SU-DHL-6 (cell line): ENCODE measurements around the gene POMP.

ENCODE experiments used
- H2AFZ ChIP-seq: fragments of 200-600 bp; sonication (generic); 2 replicates; pipeline ENCODE4 v1.6.1; 2014; ENCODE audit warnings: low read depth, mild to moderate bottlenecking, moderate library complexity, mixed read lengths, antibody characterized with exemption, low read length; ENCODE audit not compliant: severe bottlenecking
- H3F3A ChIP-seq: fragments of 200-600 bp; shearing (Covaris generic); 2 replicates; pipeline ENCODE4 v1.6.0; 2016; ENCODE audit warnings: antibody characterized with exemption, mild to moderate bottlenecking; ENCODE audit not compliant: insufficient read depth
- H3K27ac ChIP-seq: fragments of 200-600 bp; sonication (generic); 2 replicates; pipeline ENCODE4 v1.5.1; 2016; ENCODE audit warnings: low read depth, mild to moderate bottlenecking, low read length, moderate library complexity, mixed read lengths
- H3K27me3 ChIP-seq: fragments of 200-600 bp; sonication (generic), shearing (Covaris generic); 2 replicates; pipeline ENCODE4 v1.6.0; 2014; ENCODE audit warnings: mild to moderate bottlenecking, low read length
- H3K36me3 ChIP-seq: fragments of 200-600 bp; sonication (generic); 2 replicates; pipeline ENCODE4 v1.6.1; 2014; ENCODE audit warnings: mild to moderate bottlenecking, low read length, mixed read lengths
- H3K4me2 ChIP-seq: fragments of 300-600, 200-600 bp; shearing (Covaris generic), sonication (generic); 2 replicates; pipeline ENCODE4 v1.6.0; 2014; ENCODE audit warnings: low read length, low read depth, mild to moderate bottlenecking; ENCODE audit not compliant: poor library complexity, severe bottlenecking
- H3K4me3 ChIP-seq: fragments of 200-600 bp; sonication (generic); 2 replicates; pipeline ENCODE4 v1.5.1; 2014; ENCODE audit warnings: antibody characterized with exemption, low read length, mild to moderate bottlenecking, mixed read lengths; ENCODE audit not compliant: insufficient read depth, poor library complexity, severe bottlenecking
- H3K79me2 ChIP-seq: fragments of 200-600 bp; sonication (generic); 2 replicates; pipeline ENCODE4 v1.6.1; 2014; ENCODE audit warnings: mild to moderate bottlenecking, low read length, moderate library complexity; ENCODE audit not compliant: insufficient read depth
- H3K9ac ChIP-seq: fragments of 200-600 bp; sonication (generic); 2 replicates; pipeline ENCODE4 v1.7.0; 2014; ENCODE audit warnings: mild to moderate bottlenecking, low read length
- H3K9me2 ChIP-seq: fragments of 200-600 bp; sonication (generic); replicated peaks from 2 replicates; pipeline ENCODE4 v1.6.1; 2014; ENCODE audit warnings: low read length; ENCODE audit not compliant: insufficient read depth
- H3K9me3 ChIP-seq: fragments of 200-600 bp; sonication (generic); 2 replicates; pipeline ENCODE4 v1.6.1; 2014; ENCODE audit warnings: low read length, mixed read lengths; ENCODE audit not compliant: insufficient read depth
- H4K20me1 ChIP-seq: fragments of 200-600 bp; sonication (generic); 2 replicates; pipeline ENCODE4 v1.6.1; 2014; ENCODE audit warnings: low read depth, mild to moderate bottlenecking, antibody characterized with exemption, low read length, moderate library complexity, mixed read lengths
- EZH2phosphoT487 ChIP-seq: fragments of 200-600 bp; sonication (generic), shearing (Covaris generic); conservative IDR thresholded peaks from 2 replicates; pipeline ENCODE4 v1.6.1; 2018; ENCODE audit warnings: mild to moderate bottlenecking, antibody characterized with exemption, low read length, moderate library complexity, mixed read lengths
- TF ChIP-seq, protein P1 (sequence below): fragments of 200-600 bp; sonication (generic); IDR thresholded peaks from one replicate; pipeline ENCODE4 v1.5.1; 2017; ENCODE audit warnings: antibody characterized with exemption, mild to moderate bottlenecking, low read length, moderate library complexity; ENCODE audit not compliant: insufficient read depth, poor library complexity, severe bottlenecking

The POMP gene

DNA sequence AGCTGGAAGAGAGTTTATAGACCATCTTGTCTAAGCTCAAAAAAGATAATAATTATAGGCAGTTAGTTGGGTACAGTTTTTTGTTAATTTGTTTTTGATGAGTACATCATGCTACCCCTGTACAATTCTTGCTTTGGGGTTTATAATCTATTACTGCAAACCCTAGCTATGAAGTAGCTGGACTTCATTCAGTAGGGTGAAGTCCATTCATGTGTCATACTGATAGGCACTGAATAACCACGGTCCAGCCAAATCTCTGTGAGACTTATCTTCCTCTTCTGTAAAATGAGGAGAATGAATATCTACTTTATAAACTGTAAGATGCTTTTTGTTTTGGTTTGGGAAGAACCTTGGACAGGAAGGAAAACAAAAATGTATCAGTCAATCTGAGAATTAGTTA is 40.3 kb downstream of the POMP start:
- no peaks in the 10 kb centered on the region for H3K27me3 ChIP-seq
- H3K9me3 ChIP-seq, result no peaks in the 10 kb centered on the region
- no peaks in the 10 kb centered on the region for H3K9me2 ChIP-seq
- H3K36me3 ChIP-seq, result peaks cover 25% of the 10 kb centered on the region; the same call in 1 of the 2 replicates
- H3K9ac ChIP-seq, result no peak overlapping the region
- H3F3A ChIP-seq, result no peaks in the 10 kb centered on the region
- no peak overlapping the region for H3K27ac ChIP-seq
- H3K4me3 ChIP-seq, result no peak overlapping the region
- no peaks in the 10 kb centered on the region for H3K79me2 ChIP-seq
- H3K4me2 ChIP-seq, result no peak overlapping the region
- H4K20me1 ChIP-seq, result no peaks in the 10 kb centered on the region
- TF ChIP-seq EZH2phosphoT487, result no peak
- TF ChIP-seq, protein P1, sequence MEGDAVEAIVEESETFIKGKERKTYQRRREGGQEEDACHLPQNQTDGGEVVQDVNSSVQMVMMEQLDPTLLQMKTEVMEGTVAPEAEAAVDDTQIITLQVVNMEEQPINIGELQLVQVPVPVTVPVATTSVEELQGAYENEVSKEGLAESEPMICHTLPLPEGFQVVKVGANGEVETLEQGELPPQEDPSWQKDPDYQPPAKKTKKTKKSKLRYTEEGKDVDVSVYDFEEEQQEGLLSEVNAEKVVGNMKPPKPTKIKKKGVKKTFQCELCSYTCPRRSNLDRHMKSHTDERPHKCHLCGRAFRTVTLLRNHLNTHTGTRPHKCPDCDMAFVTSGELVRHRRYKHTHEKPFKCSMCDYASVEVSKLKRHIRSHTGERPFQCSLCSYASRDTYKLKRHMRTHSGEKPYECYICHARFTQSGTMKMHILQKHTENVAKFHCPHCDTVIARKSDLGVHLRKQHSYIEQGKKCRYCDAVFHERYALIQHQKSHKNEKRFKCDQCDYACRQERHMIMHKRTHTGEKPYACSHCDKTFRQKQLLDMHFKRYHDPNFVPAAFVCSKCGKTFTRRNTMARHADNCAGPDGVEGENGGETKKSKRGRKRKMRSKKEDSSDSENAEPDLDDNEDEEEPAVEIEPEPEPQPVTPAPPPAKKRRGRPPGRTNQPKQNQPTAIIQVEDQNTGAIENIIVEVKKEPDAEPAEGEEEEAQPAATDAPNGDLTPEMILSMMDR, result no peak
- no peak overlapping the region for H2AFZ ChIP-seq

DNA sequence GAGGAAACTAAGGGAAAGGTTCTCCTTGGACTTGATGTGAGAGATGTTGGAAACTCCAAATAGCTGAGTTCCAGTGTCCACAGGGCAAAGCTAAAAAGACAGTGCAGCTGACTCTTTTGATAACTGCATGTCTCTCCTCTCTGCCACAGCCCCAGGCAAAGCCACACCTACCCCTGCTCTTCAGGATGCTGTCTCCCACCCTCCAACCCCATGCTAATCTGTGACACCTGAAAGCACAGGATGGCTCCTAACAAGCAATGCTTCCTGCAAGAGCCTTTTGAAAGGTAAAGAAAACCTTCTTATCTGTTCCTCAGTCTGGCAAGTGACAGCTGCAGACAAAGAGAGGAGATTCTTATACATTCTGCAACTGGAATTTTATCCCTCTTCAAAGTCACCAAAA is 45.4 kb downstream of the POMP start:
- Histone ChIP-seq H3F3A (no peaks in the 10 kb centered on the region), H3K4me3 (no peak overlapping the region), H3K79me2 (no peaks in the 10 kb centered on the region), H4K20me1 (no peaks in the 10 kb centered on the region), H3K9ac (no peak overlapping the region), H3K27ac (no peak overlapping the region), H3K27me3 (no peaks in the 10 kb centered on the region), H2AFZ (no peak overlapping the region), H3K9me3 (no peaks in the 10 kb centered on the region), H3K9me2 (no peaks in the 10 kb centered on the region), H3K36me3 (peaks cover 30% of the 10 kb centered on the region; the same call in 1 of the 2 replicates), H3K4me2 (no peak overlapping the region)
- TF ChIP-seq, protein P1, result no peak
- no peak for TF ChIP-seq EZH2phosphoT487

DNA sequence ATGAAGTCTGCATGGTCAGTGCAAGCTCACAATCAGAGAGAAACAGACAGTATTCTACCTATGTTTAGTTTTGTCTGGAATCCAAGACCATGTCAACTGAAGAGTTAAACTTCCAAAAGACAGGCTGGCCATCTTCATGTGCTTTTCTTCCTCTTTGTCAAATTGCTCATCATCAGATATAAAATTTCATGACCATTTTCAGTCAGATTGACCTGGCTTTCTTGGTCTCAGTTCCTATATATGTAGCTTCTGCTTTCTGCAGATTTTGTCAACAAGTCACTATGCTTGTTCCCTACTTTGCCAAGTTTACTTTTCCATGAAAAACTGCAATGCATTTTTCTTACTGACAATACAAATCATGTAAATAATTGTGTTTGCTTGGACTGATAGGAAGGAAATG is 46.0 kb downstream of the POMP start:
- Histone ChIP-seq H3K4me2 (no peak overlapping the region), H3K9ac (no peak overlapping the region), H2AFZ (no peak overlapping the region), H3K79me2 (no peaks in the 10 kb centered on the region), H3K27ac (no peak overlapping the region), H3K36me3 (peaks cover 30% of the 10 kb centered on the region; the same call in 1 of the 2 replicates), H4K20me1 (no peaks in the 10 kb centered on the region), H3K27me3 (no peaks in the 10 kb centered on the region), H3F3A (no peaks in the 10 kb centered on the region), H3K9me2 (no peaks in the 10 kb centered on the region), H3K4me3 (no peak overlapping the region), H3K9me3 (no peaks in the 10 kb centered on the region)
- TF ChIP-seq, protein P1, result no peak
- TF ChIP-seq EZH2phosphoT487, result no peak
